ENCODE data around the gene FMO3.

The FMO3 gene

GRCh38 chr1:171084870-171085269 lies 5.8 kb upstream of the FMO3 start:
- ChIA-PET CTCF (interaction anchor here (2.5 kb wide), 1 partner anchor 229 kb away, joined by 6 read pairs; the partner anchor contains the start of gene FMO4), POLR2A (no interaction called here)
- no peak for DNase-seq (ENCODE audit: extremely low spot score)
- no peak for TF ChIP-seq CTCF (IDR thresholded peaks at IDR 0.05; ENCODE audit: control extremely low read depth, extremely low read depth, low read depth, missing control alignments)

GRCh38 chr1:171087896-171088295 lies 2.8 kb upstream of the FMO3 start:
- no peak for TF ChIP-seq CTCF (IDR thresholded peaks at IDR 0.05; ENCODE audit: control extremely low read depth, extremely low read depth, low read depth, missing control alignments)
- DNase-seq (ENCODE audit: extremely low spot score), result no peak
- ChIA-PET POLR2A (no interaction called here), CTCF (interaction anchor here (1.2 to 1.6 kb wide), 3 partner anchors 11 to 210 kb away, joined by 3 to 4 read pairs (median 3); no protein-coding TSS in a partner anchor)

DNA sequence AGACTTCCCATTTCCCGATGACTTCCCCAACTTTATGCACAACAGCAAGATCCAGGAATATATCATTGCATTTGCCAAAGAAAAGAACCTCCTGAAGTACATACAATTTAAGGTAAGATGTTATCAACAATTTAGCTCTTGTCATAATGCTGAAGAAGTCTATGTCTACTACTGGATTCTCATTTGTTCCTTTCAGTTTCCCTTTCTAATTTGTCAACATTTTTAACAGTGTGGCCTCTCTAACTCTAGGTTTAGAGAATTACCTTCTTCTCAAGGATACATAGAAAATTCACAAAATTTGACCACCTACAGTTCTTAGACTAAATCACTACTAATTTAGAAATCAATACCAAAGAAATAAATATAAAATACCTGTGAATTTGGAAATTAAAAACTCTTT lies 13.2 kb downstream of the FMO3 start:
- CTCF ChIA-PET, result interaction anchor here (1.0 kb wide), 1 partner anchor 23 kb away, joined by 3 read pairs; no protein-coding TSS in a partner anchor
- POLR2A ChIA-PET, result no interaction called here
- no peak for TF ChIP-seq CTCF (IDR thresholded peaks at IDR 0.05; ENCODE audit: control extremely low read depth, extremely low read depth, low read depth, missing control alignments)
- DNase-seq (ENCODE audit: extremely low spot score), result no peak

DNA sequence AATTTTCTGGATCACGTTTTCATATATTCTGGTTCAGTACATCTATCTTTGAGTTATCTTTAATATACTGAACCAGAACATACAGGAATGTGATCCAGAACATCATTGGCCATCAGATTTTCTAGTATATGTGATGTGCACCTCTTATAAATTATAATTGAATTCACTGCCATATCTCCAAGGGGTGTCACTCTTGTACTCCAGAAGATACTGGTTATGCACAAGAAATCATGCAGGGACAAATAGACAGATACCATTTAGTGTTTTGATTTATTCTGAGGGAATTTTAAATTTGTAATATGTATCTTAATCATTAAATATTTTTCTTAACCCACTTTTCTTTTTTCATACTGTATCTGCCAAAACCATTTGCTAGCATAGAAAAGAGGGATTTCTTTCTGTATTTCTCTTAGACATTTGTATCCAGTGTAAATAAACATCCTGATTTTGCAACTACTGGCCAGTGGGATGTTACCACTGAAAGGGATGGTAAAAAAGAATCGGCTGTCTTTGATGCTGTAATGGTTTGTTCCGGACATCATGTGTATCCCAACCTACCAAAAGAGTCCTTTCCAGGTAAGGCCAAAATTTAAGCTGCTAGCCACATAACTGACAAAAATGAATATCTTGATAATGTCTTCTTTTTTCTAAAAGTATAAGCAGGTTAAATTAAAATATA lies 16.7 kb downstream of the FMO3 start:
- no peak for TF ChIP-seq CTCF (IDR thresholded peaks at IDR 0.05; ENCODE audit: control extremely low read depth, extremely low read depth, low read depth, missing control alignments)
- ChIA-PET CTCF (no interaction called here), POLR2A (no interaction called here)
- no peak for DNase-seq (ENCODE audit: extremely low spot score)

DNA sequence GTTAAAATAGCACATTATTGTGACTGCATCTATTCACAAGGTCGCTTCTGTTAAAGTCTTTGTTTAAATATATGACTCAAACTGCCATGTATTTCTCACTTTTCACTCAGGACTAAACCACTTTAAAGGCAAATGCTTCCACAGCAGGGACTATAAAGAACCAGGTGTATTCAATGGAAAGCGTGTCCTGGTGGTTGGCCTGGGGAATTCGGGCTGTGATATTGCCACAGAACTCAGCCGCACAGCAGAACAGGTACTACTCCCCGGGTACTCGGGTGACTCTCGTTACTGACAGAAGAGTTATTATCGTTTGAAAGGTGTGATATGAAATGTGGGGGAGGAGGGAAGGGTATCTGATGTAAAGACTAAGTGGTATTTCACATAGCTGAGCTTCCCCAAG lies 17.3 kb downstream of the FMO3 start:
- no peak for TF ChIP-seq CTCF (IDR thresholded peaks at IDR 0.05; ENCODE audit: control extremely low read depth, extremely low read depth, low read depth, missing control alignments)
- DNase-seq (ENCODE audit: extremely low spot score), result no peak
- CTCF ChIA-PET, result no interaction called here
- POLR2A ChIA-PET, result no interaction called here

DNA sequence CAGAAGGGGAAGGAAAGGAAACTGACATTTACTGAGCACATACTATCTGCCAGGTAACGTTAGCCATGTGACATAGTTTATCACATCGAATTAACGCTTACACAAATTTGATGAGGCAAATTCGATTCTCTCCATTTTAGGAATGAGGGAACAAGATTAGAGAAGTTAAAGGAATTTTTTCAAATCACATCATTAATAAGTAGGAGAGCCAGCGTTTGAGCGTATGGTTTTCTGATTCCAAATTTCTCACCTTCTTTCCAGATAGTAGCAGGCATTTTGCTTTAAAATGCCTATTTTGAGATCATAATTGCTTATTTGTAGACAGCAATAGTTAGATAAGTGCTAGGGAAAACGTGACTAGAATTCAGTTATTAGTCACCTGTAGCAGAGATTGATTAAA lies 19.3 kb downstream of the FMO3 start:
- TF ChIP-seq CTCF (IDR thresholded peaks at IDR 0.05; ENCODE audit: control extremely low read depth, extremely low read depth, low read depth, missing control alignments), result no peak
- CTCF ChIA-PET, result no interaction called here
- POLR2A ChIA-PET, result no interaction called here

More for the DNA sequence above, 19.3 kb downstream of the FMO3 start:
- DNase-seq (ENCODE audit: extremely low spot score), result no peak

All from GM10248 (cell line).